HFFc6 (cell line): Measurements from ENCODE around the gene NECTIN3. TPM values are rescaled to one million over a fixed set of nuclear protein-coding genes. Genes with fewer than 3 reads are reported as not detected.

Source experiments
- DNase-seq: peaks from one replicate; pipeline ENCODE4 v3.0.0-alpha.2; 2018
- H3K27ac Mint-ChIP-seq: 2 replicates; pipeline ENCODE4 v1.8.0; 2020; ENCODE audit warnings: mild to moderate bottlenecking, mixed read lengths
- H3K27me3 Mint-ChIP-seq: 2 replicates; pipeline ENCODE4 v1.8.0; 2021; ENCODE audit warnings: mild to moderate bottlenecking, moderate library complexity, mixed read lengths; ENCODE audit not compliant: insufficient read depth
- H3K36me3 Mint-ChIP-seq: 2 replicates; pipeline ENCODE4 v1.8.0; 2021; ENCODE audit warnings: low read depth, mixed read lengths
- H3K4me1 Mint-ChIP-seq: 2 replicates; pipeline ENCODE4 v1.8.0; 2020; ENCODE audit warnings: low read depth, mixed read lengths
- H3K4me3 Mint-ChIP-seq: 2 replicates; pipeline ENCODE4 v1.8.0; 2020; ENCODE audit warnings: mild to moderate bottlenecking, moderate library complexity, mixed read lengths
- H3K9me3 Mint-ChIP-seq: 2 replicates; pipeline ENCODE4 v1.8.0; 2020; ENCODE audit warnings: mild to moderate bottlenecking, mixed read lengths
- total RNA-seq, 6 experiments: library from RNA; stranded (reverse); fragmentation: NEBNext Ultra II Directional; extraction: Animal tissue kit (Norgen Biotek cat#: 25700); gene quantifications; 2 replicates in 1 of 6; 3 replicates in 5 of 6; pipeline ENCODE4 v1.2.3, GENCODE V29; 2021
- TF ChIP-seq, protein P1 (sequence below): fragments of 200-600 bp; sonication (generic); IDR thresholded peaks from 2 replicates; pipeline ENCODE4 v1.5.0; 2021; ENCODE audit warnings: antibody characterized with exemption, mild to moderate bottlenecking

The NECTIN3 gene
- total RNA-seq, 6 experiments from 2014 or later = 61.5 to 103 (median 84.9) TPM

GRCh38 chr3:111134302-111134701 is 62.7 kb downstream of the NECTIN3 start:
- TF ChIP-seq, protein P1, sequence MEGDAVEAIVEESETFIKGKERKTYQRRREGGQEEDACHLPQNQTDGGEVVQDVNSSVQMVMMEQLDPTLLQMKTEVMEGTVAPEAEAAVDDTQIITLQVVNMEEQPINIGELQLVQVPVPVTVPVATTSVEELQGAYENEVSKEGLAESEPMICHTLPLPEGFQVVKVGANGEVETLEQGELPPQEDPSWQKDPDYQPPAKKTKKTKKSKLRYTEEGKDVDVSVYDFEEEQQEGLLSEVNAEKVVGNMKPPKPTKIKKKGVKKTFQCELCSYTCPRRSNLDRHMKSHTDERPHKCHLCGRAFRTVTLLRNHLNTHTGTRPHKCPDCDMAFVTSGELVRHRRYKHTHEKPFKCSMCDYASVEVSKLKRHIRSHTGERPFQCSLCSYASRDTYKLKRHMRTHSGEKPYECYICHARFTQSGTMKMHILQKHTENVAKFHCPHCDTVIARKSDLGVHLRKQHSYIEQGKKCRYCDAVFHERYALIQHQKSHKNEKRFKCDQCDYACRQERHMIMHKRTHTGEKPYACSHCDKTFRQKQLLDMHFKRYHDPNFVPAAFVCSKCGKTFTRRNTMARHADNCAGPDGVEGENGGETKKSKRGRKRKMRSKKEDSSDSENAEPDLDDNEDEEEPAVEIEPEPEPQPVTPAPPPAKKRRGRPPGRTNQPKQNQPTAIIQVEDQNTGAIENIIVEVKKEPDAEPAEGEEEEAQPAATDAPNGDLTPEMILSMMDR = no peak
- Mint-ChIP-seq H3K4me1 (peaks cover 5% of the 10 kb centered on the region; the same call in 1 of the 2 replicates), H3K27ac (no peak overlapping the region), H3K36me3 (peaks cover 7% of the 10 kb centered on the region), H3K27me3 (peaks cover 4% of the 10 kb centered on the region; the same call in 1 of the 2 replicates), H3K9me3 (no peaks in the 10 kb centered on the region), H3K4me3 (no peak overlapping the region)
- DNase-seq = no peak

GRCh38 chr3:111151438-111151837 is 79.8 kb downstream of the NECTIN3 start:
- TF ChIP-seq, protein P1 = no peak
- Mint-ChIP-seq H3K4me1 (peaks cover 33% of the 10 kb centered on the region), H3K27ac (peak overlapping the region; percentile 31), H3K4me3 (no peak overlapping the region), H3K9me3 (no peaks in the 10 kb centered on the region), H3K36me3 (peaks cover 27% of the 10 kb centered on the region), H3K27me3 (no peaks in the 10 kb centered on the region)
- peak; percentile 72 for DNase-seq

DNA sequence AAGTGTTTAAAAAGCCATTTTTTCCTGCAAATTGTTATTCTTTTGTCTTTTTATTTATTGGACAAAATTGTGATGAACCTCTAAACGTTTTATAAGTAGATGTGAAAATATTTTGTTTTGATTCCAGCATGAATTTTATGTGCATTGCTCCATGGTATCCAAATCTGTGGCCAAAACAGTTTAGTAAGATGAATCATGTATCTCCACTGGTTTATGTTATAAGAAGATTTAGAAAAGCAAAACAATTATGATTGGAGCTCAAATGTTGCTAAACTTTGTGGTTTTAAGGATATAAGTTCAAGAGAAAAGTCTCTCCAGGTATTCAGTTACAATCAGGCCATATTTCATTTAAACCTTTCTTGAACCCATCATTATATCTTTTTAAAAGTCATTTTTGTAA is 80.9 kb downstream of the NECTIN3 start:
- H3K9me3 Mint-ChIP-seq = no peaks in the 10 kb centered on the region
- H3K4me1 Mint-ChIP-seq = peaks cover 28% of the 10 kb centered on the region
- peak; percentile 24 for DNase-seq
- TF ChIP-seq, protein P1 = no peak
- no peak overlapping the region for H3K4me3 Mint-ChIP-seq
- H3K36me3 Mint-ChIP-seq = peaks cover 29% of the 10 kb centered on the region
- H3K27ac Mint-ChIP-seq = peak overlapping the region; percentile 45
- no peaks in the 10 kb centered on the region for H3K27me3 Mint-ChIP-seq

- TF ChIP-seq, protein P1 = no peak
- Mint-ChIP-seq H3K4me1 (peaks cover 22% of the 10 kb centered on the region), H3K9me3 (no peaks in the 10 kb centered on the region), H3K27me3 (peaks cover 2% of the 10 kb centered on the region; the same call in 1 of the 2 replicates), H3K4me3 (no peak overlapping the region), H3K27ac (no peak overlapping the region), H3K36me3 (peaks cover 52% of the 10 kb centered on the region)
- no peak for DNase-seq
Observed at GRCh38 chr3:111156517-111156916, 84.9 kb downstream of the NECTIN3 start.

GRCh38 chr3:111159391-111159790 is 87.8 kb downstream of the NECTIN3 start:
- H3K4me1 Mint-ChIP-seq = peaks cover 5% of the 10 kb centered on the region; the same call in 1 of the 2 replicates
- TF ChIP-seq, protein P1 = no peak
- peaks cover 63% of the 10 kb centered on the region for H3K36me3 Mint-ChIP-seq
- no peak for DNase-seq
- peaks cover 2% of the 10 kb centered on the region; the same call in 1 of the 2 replicates for H3K27me3 Mint-ChIP-seq
- no peak overlapping the region for H3K4me3 Mint-ChIP-seq
- H3K9me3 Mint-ChIP-seq = no peaks in the 10 kb centered on the region
- no peak overlapping the region for H3K27ac Mint-ChIP-seq

DNA sequence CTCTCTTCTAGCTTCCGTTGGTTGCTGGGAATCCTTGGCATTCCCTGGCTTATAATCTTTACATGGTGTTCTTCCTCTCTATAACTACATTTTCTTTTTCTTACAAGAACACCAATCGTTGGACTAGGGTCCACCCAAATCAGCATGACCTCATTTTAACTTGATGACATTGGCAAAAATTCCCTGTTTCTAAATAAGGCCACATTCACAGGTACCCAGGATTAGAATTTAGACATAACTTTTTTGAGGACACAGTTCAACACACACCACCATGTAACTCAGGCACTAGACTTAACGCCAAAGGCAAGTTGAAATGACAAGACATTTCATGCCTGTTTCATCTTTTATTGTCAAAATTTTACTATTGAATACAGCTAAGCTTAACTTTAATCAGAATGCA is 93.0 kb downstream of the NECTIN3 start:
- Mint-ChIP-seq H3K9me3 (no peaks in the 10 kb centered on the region), H3K36me3 (peaks cover 48% of the 10 kb centered on the region), H3K4me3 (no peak overlapping the region), H3K27ac (no peak overlapping the region), H3K4me1 (no peaks in the 10 kb centered on the region), H3K27me3 (peaks cover 2% of the 10 kb centered on the region; the same call in 1 of the 2 replicates)
- TF ChIP-seq, protein P1 = no peak
- no peak for DNase-seq
